Stomach (tissue), 4 donors: Measurements from ENCODE around the gene EPC2.

Experiments used
- EP300 ChIP-seq: sonication (generic); formaldehyde crosslinking; IDR thresholded peaks from one replicate; pipeline ENCODE4 v1.6.1; 2017; ENCODE audit warnings: antibody characterized with exemption
- POLR2AphosphoS5 ChIP-seq, 3 donors: sonication (generic); formaldehyde crosslinking; IDR thresholded peaks; one replicate each; pipeline ENCODE4 v1.6.1; 2016; ENCODE audit warnings: antibody characterized with exemption in 3 of 3
- TF ChIP-seq, protein P1 (sequence below), 7 experiments: fragments of 450-650 bp in 4 of 7; fragments of 200-600 bp in 3 of 7; sonication (generic) in 3 of 7; IDR thresholded peaks; one replicate each; pipeline ENCODE4 v1.5.1; 2016 to 2019; ENCODE audit warnings: antibody characterized with exemption in 7 of 7, control low read depth in 2 of 7, mild to moderate bottlenecking in 1 of 7

DNA sequence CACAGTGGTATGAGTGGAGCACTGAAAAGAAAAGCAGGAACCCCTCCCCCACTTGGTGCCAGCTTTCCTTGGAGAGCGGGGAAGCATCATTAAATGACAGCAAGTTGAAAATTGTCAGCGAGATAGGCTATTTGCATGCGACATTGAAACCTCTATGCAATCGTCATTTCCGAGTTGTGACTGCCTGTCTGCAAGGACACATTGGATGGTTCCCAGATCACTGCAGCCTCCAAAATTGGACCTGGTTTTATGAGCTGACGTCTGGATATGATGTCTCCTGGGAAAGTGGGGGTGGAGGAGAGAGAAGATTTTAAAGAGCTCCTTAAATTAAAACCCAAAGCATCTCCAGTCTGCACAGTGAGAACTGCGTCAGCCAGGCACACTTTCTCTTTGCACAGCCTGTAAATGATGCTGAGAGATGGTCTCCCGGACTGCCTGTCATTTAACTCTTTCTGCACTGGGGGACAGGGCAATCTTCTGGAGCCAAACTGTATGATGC lies 172.7 kb downstream of the EPC2 start:
- TF ChIP-seq, protein P1, sequence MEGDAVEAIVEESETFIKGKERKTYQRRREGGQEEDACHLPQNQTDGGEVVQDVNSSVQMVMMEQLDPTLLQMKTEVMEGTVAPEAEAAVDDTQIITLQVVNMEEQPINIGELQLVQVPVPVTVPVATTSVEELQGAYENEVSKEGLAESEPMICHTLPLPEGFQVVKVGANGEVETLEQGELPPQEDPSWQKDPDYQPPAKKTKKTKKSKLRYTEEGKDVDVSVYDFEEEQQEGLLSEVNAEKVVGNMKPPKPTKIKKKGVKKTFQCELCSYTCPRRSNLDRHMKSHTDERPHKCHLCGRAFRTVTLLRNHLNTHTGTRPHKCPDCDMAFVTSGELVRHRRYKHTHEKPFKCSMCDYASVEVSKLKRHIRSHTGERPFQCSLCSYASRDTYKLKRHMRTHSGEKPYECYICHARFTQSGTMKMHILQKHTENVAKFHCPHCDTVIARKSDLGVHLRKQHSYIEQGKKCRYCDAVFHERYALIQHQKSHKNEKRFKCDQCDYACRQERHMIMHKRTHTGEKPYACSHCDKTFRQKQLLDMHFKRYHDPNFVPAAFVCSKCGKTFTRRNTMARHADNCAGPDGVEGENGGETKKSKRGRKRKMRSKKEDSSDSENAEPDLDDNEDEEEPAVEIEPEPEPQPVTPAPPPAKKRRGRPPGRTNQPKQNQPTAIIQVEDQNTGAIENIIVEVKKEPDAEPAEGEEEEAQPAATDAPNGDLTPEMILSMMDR (IDR thresholded peaks at IDR 0.05): no peak
- TF ChIP-seq POLR2AphosphoS5 (IDR thresholded peaks at IDR 0.05) (no peak), EP300 (no peak)
